ENCODE measurements around the gene PIGS.
"Not testable (repeated sequence)": the region's sequence is repeated elsewhere in the genome, so short reads cannot be mapped to it uniquely, and the experiment has no call there.

Gene PIGS

DNA sequence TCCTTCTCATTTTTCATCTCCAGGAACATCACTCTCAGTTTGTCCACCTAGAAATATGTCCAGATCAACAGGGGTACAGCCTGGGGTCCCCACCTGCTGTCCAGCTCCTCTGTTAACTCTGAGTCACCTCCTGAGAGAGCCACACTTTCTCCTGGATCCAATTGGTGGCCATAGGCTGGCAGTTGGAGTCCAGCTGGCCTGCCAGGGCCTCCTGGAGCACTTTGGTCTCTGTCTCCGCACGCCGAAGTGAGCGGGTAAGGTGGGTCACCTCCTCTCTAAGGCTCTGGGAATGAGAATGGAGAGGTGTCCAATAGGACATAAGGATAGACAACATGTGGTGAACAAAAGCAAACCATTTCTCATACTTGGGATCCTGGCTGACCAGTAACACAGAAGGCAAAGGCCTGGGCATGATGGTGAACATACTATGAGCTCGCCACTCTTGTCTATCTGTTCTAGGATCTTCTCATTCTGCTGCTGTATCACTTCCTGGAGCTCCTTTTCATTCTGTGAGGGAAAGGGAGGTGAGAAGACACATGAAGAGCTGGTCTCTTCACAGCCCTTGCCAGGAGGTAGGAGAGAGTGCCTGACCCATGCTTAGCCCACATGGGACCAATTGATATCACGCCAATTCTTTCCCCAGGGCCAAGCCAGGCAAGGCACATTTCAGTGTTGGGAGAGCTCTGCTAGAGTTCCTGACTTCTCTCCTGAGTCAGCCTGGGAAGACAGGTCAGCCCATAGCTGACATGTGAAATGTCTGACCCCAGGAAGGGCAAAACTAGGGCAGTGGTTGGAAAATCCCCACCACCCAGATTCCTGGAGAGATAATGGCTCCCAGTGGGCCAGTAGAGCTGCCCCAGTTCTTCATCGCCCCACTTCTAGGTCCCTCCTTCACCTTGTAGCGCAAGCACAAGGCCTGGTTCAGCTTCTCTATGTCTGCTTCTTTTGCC lies 7.2 kb upstream of the PIGS start:
- no peak for FAIRE-seq
- DNase-seq (ENCODE audit: low spot score) = no peak

DNA sequence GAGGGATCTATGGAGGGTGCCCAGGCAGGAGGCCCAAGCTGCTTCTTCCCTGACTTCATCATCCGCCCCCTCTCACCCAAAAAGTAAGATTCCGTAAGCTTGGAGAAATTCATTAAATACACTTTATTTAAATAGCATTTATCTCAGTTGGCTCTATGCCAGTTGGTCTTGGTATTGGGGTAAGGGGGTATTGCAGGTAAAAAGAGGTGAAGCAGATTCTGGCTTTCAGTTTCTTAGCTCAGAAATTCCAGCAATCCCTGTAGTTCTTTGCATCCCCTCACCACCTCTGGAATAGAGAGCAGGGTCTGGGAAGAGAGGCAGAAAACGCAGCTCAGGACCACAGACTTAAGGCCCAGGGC lies 6.1 kb upstream of the PIGS start:
- FAIRE-seq = no peak
- no peak for DNase-seq (ENCODE audit: low spot score)

GRCh38 chr17:28576758-28577465 lies 5.6 kb upstream of the PIGS start, which contains the start of gene ALDOC:
Gene ALDOC (minus strand): TSS chr17:28576895. CDS start chr17:28575532, 1,363 bp downstream.
- DNase-seq (ENCODE audit: low spot score) (peak; percentile 48), FAIRE-seq (no peak)

GRCh38 chr17:28576016-28576415 lies 4.7 kb upstream of the PIGS start:
- not testable (repeated sequence) for FAIRE-seq; DNase-seq (ENCODE audit: low spot score)

GRCh38 chr17:28575126-28575795 lies 3.9 kb upstream of the PIGS start:
- FAIRE-seq (no peak), DNase-seq (ENCODE audit: low spot score) (no peak)

DNA sequence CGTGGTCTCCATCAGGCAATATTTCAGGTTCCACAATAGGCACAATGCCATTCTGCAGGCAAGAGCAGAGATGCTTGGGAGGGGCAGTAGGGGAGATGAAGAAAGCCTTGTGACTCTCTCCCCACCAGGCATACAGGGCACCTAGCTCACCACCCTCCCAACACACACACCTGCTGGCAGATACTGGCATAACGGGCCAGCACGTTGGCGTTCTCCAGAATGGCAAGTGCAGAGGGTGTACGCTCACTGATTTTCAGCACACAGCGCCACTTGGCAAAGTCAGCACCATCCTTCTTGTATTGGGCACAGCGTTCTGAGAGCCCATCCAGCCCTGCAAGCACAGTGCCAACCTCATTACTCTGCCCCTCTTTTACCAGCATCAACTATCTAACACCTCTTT lies 3.2 kb upstream of the PIGS start:
- FAIRE-seq (no peak), DNase-seq (ENCODE audit: low spot score) (no peak)

DNA sequence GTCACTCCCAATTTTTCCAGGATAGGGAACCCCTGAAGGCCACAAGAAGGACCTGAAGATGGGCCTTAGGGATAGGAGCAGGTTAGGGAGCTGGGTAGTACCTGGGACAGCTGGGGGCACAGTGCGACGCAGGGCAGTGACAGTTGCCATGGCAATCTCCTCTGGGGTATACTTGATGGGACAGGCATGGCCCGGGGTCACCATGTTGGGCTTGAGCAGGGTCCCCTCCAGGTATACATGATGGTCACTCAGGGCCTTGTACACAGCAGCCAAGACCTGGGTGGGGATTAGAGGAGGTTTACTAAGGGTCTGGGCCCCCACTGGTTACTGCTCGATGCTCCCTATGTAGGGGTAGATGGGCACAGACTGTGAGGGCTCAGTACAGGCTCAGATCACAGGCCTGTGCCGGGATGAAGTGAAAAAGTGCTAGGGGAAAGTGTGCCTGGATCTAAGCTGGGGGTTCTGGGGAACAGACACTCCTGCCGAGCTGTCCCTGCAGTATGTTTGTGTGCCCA lies 2.7 kb upstream of the PIGS start:
- DNase-seq (ENCODE audit: low spot score) = no peak
- FAIRE-seq = no peak

- FAIRE-seq = no peak
These were observed 2.2 kb upstream of the PIGS start for GRCh38 chr17:28573521-28573920.

GRCh38 chr17:28573040-28573380 lies 1.7 kb upstream of the PIGS start:
- no peak for FAIRE-seq
- no peak for DNase-seq (ENCODE audit: low spot score)

More at GRCh38 chr17:28573521-28573920, 2.2 kb upstream of the PIGS start:
- DNase-seq (ENCODE audit: low spot score) = no peak

- no peak for FAIRE-seq
- DNase-seq (ENCODE audit: low spot score) = no peak
These were observed 1.1 kb upstream of the PIGS start for GRCh38 chr17:28572259-28573039.

- DNase-seq (ENCODE audit: low spot score) = no peak
These were observed 486 bp downstream of the PIGS start for GRCh38 chr17:28570716-28571360.

DNA sequence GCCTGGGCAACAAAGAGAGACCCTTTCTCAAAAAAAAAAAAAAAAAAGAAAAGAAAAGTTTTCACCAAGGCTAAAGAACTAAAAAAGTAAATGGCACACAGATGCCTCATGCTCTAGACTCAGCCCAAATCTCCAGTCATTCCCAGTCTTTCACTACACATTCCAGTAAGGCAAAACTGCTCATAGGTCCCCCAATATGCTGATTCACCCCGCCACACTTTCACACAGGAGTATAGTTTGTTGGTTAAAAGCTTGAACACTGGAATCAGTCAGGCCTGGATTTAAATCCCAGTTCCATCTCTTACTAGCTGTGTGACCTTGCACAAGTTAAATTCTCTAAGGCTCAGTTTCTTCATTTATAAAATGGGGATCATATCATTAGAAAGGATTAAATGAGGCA lies 1.9 kb downstream of the PIGS start:
- FAIRE-seq (no peak), DNase-seq (ENCODE audit: low spot score) (no peak)

More at GRCh38 chr17:28570716-28571360, 486 bp downstream of the PIGS start:
- FAIRE-seq = no peak

- no peak for DNase-seq (ENCODE audit: low spot score)
- FAIRE-seq = no peak
These were observed 3.7 kb downstream of the PIGS start for GRCh38 chr17:28567604-28568003.

- peak; percentile 64 for DNase-seq (ENCODE audit: low spot score)
- no peak for FAIRE-seq
These were observed 7.8 kb downstream of the PIGS start for GRCh38 chr17:28563475-28563874.

DNA sequence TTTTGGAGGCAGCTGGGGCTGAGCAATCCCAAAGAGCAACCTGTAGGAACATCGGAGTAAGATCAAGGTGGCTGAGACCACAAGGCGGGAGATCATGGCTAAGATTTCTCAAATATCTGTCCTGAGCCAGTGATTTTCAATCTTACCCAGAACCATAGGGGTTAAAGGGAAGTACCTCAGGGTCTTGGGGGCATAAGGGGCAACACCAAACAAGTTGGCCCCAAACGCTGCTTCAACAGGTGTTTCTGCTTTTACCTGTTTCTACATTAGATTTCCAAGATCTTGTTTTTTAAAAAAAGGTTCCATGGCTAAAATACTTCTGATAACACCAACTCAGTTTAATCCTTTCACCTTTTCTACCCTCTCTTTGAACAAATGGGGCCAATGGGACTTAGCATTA lies 16.3 kb downstream of the PIGS start:
- no peak for DNase-seq (ENCODE audit: low spot score)
- FAIRE-seq = no peak

DNA sequence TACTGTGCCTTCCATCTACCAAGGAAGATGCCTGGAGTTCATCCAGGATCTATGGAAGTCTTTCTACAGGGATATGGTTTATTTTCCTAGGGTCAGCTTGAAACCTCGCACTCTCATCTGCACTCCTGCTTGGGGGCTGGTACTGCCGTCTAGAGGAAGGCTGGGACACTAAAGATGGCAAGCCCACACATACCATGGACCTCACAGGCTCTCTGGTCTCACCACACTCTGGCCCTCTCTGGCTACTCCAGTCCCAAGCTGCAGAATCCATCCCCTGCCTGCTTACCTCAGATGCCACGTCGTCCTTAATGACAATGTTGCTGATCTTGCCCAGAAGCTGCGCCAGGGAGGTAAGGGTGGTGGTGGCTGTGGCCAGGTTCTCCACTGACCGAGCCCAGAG lies 16.8 kb downstream of the PIGS start:
- FAIRE-seq = no peak
- DNase-seq (ENCODE audit: low spot score) = no peak

- FAIRE-seq (no peak), DNase-seq (ENCODE audit: low spot score) (no peak)
These were observed 18.3 kb downstream of the PIGS start for GRCh38 chr17:28553000-28553505.

GRCh38 chr17:28552176-28552999 lies 18.9 kb downstream of the PIGS start, which contains the start of gene UNC119:
Gene UNC119 (minus strand): TSS chr17:28552624. CDS start chr17:28552557, 67 bp downstream.
- DNase-seq (ENCODE audit: low spot score) (peak; percentile 39), FAIRE-seq (no peak)
